NCI-H146 treated with DMSO at 0.1 percent for 48 hours (cell line): ENCODE measurements around the gene CBFA2T3.

Experiments used
- DNase-seq: peaks from one replicate; lab custom pipeline; 2025; ENCODE audit not compliant: unreplicated experiment; lab: John Stamatoyannopoulos, UW

The CBFA2T3 gene

DNA sequence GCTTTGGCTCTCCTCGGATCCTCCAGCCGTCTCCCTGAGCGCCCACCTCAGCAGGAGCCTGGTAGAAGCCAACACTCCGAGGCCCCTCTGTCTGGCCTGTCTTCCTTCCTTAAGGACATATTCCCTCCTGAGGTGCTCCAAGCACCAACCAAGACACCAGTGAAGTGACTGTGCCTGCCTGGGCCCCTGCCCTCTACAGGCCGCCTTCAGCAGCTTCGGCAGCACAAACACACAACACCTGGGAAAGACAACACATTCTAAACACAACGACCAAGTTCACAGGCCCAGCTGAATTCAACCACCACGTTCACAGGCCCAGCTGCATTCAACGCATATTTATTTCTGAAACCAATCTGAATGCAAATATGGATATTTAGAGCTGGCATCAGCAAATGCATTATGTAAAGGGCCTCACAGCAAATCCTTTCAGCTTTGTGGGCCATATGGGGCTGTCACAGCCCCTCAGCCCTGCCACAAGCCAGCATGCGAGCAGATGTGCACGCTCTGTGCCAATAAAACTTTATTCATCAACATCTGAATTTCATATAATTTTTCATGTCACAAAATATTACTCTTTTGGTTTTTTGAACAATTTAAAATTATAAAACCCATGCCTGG, 132.5 kb downstream of the CBFA2T3 start:
- no peak for DNase-seq

DNA sequence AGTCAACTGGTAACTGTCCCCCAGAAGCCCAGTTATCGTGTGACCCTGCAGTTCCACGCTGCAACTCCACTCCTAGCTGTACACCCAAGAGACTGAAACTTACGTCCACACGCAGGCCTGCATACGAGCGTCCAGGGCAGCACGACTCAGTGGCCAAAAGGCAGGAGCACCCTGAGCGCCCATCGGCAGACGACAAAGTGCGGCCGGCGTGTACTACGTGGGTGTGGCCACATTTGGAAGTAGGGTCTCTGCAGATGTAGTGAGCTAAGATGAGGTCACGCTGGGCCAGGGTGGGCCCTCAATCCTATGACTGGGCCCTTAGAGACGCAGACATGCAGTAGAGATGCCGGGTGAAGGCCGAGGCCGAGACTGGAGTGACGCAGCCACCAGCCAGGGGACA, 133.8 kb downstream of the CBFA2T3 start:
- DNase-seq: no peak

DNA sequence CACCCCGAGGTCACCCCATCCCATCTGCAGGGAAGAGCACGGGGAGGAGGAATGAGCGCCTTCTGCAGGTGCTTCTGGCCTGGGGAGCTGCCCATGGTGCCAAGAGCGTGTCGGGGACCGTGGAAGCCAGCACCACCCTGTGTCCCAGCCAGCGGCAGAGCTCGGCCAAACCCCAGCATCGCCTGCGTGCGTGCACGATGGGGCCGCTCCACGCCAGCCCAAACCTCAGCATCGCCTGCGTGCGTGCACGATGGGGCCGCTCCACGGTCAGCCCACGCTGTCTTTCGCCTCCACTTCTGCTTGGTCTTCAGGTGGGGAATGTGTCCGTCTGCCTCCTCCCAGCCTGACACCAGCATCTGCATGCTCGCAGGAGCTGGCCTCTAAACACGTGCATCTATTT, 134.2 kb downstream of the CBFA2T3 start:
- no peak for DNase-seq

DNA sequence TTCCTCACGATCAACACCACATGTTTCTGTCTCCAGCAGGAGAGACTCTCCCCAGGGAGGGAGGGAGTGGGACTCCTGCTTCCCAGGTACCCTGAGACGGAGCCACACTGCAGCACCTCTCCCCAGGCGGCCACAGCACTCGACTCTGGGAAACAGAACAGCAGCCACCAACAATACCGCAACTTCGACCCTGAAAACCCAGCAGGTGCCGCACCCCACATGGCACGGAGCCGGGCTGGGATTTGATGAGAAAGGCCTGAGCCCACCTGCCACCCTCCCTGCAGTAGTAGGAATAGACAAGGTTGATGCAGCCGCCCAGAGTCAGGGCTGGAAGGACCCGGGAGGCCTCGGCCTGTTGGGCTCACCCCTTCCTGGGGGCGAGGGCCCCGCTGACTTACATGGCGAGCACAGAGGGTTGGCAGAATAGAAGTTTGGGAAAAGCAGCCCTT, 134.7 kb downstream of the CBFA2T3 start:
- DNase-seq: no peak

DNA sequence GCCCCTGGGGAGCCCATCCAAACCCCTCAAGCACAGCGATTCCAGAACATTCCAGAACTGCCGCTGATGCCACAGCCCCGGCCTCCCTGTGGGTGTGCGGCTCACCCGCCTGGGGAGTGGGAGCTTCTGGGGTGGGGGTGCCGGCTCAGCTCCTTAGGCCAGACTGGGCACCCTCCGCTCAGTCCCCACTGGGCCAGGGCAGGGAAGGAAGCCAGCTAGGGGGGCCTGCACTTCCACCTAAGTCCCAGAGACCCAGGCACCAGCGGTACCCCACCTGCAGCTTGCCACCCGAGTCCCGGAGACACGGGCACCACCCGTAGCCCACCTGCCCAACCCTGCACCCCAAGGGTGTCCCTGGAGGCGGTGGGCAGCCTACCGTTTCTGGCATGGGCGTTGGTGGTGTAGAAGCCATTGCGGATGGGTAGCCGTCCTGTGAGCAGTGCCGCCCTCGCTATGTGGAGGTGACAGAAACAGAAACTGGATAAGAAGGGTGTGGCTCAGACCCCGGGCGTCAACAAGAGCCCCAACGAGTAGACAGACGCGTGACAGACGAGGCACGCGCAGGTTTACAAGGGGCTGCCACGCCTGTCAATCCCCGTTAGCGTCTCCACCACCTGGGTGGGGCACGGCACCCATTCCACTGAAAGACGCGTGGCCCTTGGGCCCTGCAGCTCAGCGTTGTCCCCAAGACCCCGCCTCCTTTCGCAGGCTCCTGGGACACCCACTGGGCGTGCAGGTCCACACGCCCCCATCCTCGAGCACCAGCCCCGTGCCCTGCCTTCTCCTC, 135.3 kb downstream of the CBFA2T3 start:
- DNase-seq: no peak

DNA sequence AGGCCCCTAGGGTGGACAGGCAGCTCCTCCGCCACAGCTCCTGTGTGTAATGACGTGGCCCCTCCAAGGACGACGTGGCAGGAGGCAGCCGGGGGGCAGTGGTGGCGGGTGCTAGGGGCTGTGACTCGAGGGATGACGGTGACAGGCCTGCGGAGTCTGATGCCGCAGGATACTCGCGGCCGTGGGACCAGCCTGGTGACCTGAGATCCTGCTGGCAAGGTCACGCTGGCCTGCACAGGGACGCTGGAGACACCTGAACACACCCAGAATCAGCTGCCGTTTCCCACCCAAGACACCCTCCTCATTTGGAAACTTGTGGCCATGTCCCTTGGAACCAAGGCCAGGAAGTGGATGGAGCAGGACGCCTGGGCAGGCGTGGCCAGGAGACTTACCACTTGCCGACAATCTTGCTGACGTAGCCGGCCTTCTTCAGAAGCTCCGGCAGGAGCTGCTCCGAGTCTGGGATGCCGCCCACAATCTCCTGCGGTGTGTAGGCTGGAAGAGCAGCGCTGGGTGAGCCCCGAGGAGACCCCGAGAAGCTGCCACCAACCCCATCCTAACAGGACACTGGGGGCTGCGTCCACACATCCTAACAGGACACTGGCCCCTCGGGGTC, 136.3 kb downstream of the CBFA2T3 start:
- no peak for DNase-seq

DNA sequence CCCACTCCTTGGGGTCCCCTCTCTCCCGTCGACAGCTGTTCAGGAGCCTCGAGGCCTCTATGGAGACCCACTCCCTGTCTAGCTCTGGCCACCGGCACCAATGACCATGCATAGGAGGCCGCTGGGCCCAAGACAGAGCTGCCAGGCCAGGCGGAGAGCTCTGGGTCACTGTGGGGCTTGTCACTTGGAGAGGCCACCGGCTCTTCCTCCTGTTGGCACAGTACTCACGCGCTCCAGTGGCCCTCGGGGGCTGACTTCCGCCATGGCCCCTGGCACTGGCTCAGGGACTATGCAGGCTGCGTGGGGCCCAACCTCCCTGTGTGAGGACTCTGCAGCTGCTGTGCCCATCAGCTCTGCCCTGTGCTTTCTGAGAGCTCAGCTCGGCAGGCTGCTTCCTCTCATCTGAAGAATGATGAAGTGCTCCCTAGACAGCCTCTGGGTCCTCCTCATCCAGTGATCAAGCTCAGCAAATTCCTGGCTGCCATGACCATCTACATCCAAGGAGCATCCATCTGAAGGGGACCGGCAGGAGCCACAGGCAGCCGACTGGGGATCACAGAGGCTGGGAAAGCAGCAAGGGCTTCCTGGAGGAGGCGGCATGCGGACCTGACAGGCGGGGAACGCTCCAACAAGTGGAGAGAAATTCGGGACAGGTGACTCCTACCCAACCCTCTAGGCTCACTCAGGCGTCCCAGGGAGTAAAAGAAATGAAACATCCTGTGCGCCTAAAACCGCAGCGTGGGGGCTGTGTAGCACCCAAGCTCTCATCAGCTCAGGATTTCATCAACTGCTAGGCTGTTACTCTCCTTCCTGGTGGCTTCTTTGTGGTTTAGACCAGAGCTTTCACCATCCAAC, 137.0 kb downstream of the CBFA2T3 start:
- no peak for DNase-seq

DNA sequence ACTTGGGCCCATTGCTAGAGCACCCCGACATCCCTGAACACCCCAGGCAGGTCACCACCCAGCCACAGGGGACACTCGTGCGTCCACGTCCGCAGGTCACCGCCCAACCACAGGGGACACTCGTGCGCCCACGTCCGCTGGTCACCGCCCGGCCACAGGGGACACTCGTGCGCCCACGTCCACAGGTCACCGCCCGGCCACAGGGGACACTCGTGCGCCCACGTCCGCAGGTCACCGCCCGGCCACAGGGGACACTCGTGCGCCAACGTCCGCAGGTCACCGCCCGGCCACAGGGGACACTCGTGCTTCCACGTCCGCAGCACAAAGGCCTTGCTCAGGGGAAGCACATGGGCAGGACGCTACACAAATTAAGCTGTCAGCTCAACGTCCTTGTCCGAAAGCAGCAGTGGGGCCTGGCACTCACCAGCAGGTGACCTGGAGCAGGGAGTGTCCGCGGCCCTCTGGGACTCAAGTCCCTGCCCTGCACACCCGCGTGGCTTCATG, 137.9 kb downstream of the CBFA2T3 start:
- DNase-seq: no peak

DNA sequence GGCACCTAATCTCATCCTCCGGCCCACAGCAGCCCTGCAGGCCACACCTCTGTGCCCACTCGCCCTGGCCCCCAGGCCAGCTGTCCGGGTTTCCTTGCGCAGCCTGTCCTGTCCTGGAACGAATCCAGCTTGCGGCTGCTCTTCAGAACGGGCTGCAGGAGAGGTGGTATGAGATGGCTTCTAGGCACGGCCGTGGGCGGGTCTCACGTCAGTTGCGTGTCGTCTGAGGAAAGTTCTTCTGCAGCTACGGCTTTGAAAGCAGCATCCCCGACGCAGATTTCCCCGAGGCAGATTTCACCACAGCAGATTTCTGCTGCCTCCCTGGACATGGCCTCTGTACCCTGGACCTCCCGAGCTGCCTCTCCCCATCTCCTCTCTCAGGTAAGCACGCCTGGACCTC, 138.4 kb downstream of the CBFA2T3 start:
- DNase-seq: no peak

DNA sequence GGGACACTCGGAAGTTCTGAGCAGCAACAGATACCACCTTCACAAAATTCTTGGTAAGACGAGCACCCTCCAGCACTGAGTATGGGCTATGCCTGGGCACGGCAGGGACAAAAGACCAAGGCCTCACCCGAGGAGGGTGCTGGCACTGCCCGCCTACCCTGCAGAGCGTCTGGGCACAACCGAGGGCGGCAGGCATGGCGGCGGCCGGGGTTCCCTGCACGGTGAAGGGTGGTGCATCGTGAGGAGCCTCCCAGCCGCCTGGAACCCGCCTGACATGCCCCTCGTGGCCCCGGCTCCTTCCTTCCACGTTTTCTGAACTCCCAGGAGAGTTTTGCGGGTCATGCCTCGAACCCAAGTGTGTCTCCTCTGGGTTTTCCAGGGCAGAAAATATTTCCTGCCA, 139.2 kb downstream of the CBFA2T3 start:
- DNase-seq: no peak

DNA sequence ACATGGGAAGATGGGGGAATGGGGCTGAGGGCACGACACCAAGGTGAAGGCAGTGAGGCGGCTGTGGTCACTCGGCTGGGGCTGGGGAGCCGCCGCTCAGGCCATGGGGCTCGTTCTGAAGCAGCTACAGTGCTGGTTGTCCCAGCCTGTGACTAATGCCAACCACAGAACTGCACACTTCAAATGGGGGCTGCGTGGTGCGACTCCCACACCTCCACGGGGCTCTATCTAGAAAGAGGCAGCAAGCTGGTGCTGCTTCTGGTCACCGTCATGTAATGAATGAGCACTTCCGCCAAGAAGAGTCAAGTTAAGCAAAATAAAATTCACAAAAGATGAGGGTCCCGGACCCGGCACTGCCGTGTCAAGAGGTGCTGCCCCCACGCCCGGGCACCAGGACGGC, 140.2 kb downstream of the CBFA2T3 start:
- no peak for DNase-seq

DNA sequence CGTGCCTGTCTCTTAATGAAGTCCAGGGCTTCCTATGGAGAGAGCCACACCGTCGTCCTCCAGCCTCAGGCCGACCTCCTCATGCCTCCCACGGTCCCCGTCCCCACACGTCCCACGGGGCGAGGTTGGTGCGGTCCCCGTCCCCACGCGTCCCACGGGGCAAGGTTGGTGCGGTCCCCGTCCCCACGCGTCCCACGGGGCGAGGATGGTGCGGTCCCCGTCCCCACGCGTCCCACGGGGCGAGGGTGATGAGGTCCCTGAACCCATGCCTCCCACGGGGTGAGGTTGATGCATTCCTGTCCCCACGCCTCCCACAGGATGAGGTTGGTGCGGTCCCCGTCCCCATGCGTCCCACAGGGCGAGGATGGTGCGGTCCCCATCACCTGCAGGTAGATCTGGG, 141.2 kb downstream of the CBFA2T3 start:
- no peak for DNase-seq

DNA sequence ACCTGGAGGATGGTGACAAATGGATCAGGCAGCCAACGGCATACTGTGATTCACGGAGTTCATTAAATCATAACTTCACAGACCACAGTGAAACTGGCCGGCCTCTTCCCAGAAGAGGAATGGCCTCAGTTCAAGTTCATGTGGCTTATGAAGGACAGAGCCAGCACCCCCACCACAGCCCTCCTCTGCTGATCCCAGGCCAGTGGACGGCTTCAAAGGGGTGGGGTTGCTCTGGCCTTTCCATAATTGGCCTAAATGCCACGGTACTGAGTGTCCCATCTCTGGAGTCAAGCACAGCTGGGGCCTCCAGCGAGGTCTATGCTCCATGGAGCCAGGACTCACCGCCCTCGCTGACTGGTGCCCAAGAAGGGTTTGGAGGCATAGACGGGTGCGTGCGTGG, 141.6 kb downstream of the CBFA2T3 start:
- no peak for DNase-seq

DNA sequence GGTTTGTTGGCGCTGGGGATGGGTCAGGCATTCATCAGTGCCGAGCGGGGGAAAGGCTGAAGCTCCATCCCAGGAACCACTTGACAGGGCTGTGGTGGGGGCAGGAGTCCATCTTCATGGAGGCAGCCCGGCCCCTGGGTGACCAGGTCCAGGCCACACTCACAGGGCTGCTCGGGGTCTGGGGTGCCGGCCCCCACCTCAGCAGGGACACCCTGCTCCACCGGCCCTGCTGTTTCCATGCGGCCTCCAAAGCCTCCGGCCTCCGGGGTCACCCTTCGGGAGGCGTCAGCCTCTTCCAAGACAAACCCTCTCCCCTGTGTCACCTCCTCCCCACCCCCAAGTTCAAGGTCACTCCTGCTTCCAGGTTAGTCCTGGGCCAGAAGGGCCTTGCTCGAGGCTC, 142.3 kb downstream of the CBFA2T3 start:
- no peak for DNase-seq

DNA sequence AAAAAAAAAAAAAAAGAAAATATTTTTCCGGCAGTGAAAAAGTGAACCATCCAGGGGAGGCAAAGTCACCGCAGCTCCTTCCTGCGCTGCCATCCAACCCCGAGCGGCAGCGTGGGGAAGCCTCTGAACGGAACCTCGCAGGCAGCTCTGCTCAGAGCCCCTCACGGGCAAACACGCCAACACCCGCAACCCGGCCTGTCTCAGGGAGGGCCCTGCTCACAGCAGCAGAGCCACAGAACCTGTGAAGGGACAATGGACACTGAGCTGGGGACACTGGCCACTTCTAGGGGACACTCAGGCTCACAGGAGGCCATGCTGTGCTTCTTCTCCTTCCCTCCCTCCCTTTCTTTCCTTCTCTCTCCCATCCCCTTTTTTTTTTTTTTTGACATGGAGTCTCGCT, 143.9 kb downstream of the CBFA2T3 start:
- DNase-seq: no peak

DNA sequence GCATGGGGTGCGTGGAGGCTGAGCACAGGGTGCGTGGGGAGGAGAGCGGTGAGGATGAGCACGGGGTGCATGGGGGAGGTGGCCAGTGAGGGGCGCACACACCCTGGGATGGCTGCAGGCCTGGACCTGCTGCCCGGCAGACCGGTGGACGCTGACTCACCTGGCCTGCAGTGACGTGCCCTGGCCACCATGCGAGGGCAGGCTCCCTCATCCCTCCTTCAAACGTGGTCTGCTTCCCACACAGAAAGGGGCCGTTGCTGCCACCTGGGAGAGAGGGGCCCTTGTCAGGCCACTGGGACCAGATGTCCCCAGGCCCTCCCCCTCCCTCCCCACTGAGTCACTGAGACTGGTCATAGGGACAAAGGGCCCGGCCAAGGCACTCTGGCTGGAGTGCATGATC, 145.2 kb downstream of the CBFA2T3 start:
- no peak for DNase-seq

DNA sequence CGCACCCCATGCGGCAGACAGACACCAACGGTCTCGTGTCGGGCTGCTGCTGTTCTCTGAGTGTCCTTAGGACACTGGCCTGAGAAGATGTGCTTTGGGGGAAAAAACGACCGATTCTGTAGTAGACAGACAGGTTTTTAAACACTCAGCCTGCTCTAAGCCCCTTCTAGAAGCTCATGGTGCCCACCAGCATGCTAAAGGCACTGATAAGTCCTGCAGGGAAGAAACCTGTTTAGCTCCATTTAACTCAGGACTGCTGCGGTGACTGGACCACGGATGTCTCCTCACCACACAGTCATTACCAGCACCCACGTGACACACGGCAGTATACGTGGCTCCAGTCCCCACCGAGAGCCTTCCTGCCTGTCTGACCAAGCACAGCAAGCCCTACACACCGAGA, 146.2 kb downstream of the CBFA2T3 start:
- no peak for DNase-seq

DNA sequence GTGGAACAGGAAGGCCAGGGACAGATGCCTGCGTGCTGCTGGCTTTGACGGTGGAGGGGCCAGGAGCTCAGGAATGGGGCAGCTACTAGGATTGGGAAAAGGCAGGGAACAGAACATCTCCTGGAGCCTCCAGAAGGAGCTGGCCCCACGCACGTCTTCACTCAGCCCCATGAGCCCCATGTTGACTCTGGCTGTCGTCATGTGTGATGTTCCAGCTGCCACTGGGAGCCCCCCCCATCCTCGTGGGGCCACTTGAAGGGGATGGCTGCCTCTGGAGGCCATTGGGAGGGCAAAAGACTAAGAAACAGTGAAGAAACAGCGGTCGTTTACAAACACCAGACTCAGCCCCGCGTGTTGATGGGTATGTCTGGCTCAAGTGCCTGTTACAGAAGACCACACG, 146.7 kb downstream of the CBFA2T3 start:
- DNase-seq: no peak

DNA sequence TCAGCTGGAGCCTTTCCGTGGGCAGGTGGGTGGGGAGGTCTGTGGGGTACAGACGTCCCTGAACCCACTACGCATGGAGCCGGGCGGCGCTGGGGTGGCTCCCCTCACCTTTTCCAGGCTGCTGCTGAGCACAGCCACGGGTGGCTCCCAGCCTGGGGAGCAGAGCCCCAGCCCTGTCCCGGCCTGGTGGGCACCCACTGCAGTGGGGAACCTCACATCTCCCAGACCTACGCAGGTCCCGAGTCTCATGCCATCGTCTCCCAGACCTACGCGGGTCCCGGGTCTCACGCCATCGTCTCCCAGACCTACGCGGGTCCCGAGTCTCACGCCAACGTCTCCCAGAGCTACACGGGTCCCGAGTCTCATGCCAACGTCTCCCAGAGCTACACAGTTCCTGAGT, 148.3 kb downstream of the CBFA2T3 start:
- DNase-seq: no peak

DNA sequence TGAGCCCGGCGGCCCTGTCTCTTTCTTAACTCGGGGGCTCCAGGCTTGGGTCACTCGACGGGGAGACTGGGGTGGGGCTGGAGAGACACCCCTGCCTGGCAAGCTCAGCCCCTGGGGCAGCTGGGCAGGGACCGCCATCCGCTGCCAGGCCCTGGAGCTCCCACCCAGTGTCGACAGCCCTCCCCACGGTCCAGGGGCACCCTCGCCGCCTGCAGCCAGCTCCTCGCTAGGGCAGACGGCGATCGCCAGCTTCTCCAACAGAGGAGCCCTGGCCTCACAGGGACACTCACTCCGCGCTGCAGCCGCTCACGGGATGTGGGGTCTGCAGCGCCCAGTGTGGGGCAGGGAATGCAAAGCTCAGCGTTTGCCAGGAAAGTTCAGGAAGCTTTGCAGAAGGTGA, 149.3 kb downstream of the CBFA2T3 start:
- DNase-seq: no peak
